NCI-H2196 treated with DMSO at 0.1 percent for 48 hours (cell line): Measurements from ENCODE around the gene JUND.
"Not testable (repeated sequence)": the region's sequence is repeated elsewhere in the genome, so short reads cannot be mapped to it uniquely, and the experiment has no call there.

Experiments
- DNase-seq: peaks from one replicate; lab custom pipeline; 2025; ENCODE audit not compliant: unreplicated experiment; lab: John Stamatoyannopoulos, UW

JUND gene

GRCh38 chr19:18281082-18282020 lies at the start of gene JUND:
JUND (minus strand) TSS chr19:18281622; CDS start chr19:18281484, 138 bp downstream.
- DNase-seq: peak; percentile 97

- DNase-seq: no peak
Measured at GRCh38 chr19:18330868-18331267, 49.4 kb upstream of the JUND start.

- no peak for DNase-seq
Measured at GRCh38 chr19:18329035-18329376, 47.6 kb upstream of the JUND start.

- peak; percentile 97 for DNase-seq
Measured at GRCh38 chr19:18328340-18329034, 47.1 kb upstream of the JUND start.

- DNase-seq: no peak
Measured at GRCh38 chr19:18326772-18327171, 45.4 kb upstream of the JUND start.

GRCh38 chr19:18324373-18324731 lies 42.9 kb upstream of the JUND start:
- not testable (repeated sequence) for DNase-seq

- peak; percentile 97 for DNase-seq
Measured at GRCh38 chr19:18322759-18323460, 41.5 kb upstream of the JUND start, which contains the start of gene LSM4. LSM4 (minus strand) TSS chr19:18323076; CDS start chr19:18323020, 56 bp downstream.

GRCh38 chr19:18322318-18322758 lies 40.9 kb upstream of the JUND start:
- no peak for DNase-seq

GRCh38 chr19:18321734-18322102 lies 40.3 kb upstream of the JUND start:
- DNase-seq: no peak

GRCh38 chr19:18320865-18321733 lies 39.7 kb upstream of the JUND start:
- no peak for DNase-seq

- DNase-seq: no peak
Measured at GRCh38 chr19:18319591-18320135, 38.2 kb upstream of the JUND start.

GRCh38 chr19:18317961-18318800 lies 36.8 kb upstream of the JUND start:
- no peak for DNase-seq

GRCh38 chr19:18313398-18313797 lies 32.0 kb upstream of the JUND start:
- no peak for DNase-seq

GRCh38 chr19:18312092-18312534 lies 30.7 kb upstream of the JUND start:
- DNase-seq: no peak

GRCh38 chr19:18311502-18312091 lies 30.2 kb upstream of the JUND start:
- DNase-seq: no peak

GRCh38 chr19:18310966-18311365 lies 29.5 kb upstream of the JUND start:
- DNase-seq: no peak

GRCh38 chr19:18310118-18310909 lies 28.9 kb upstream of the JUND start:
- no peak for DNase-seq

GRCh38 chr19:18309525-18310064 lies 28.2 kb upstream of the JUND start:
- no peak for DNase-seq
